Fibroblast of lung (primary cell): ENCODE measurements around the gene MRM3. TPM values are rescaled to one million over a fixed set of nuclear protein-coding genes. Genes with fewer than 3 reads are reported as not detected.
A peak's percentile ranks its signal among the peaks of the same experiment; 100 is the strongest.
"Not testable (repeated sequence)": the region's sequence is repeated elsewhere in the genome, so short reads cannot be mapped to it uniquely, and the experiment has no call there.

ENCODE experiments used
- DNase-seq, 2 donors: peaks; one replicate each; pipeline versions ENCODE4 v3.0.0 to v3.0.0-alpha.2; 2010; ENCODE audit warnings: low read depth in 2 of 2
- H2AFZ ChIP-seq: 2 replicates; pipeline ENCODE4 v1.5.1; 2012; ENCODE audit warnings: low read length, control low read depth, inconsistent platforms
- H3K27ac ChIP-seq: 2 replicates; pipeline ENCODE4 v1.5.1; 2011; ENCODE audit warnings: low read length, control low read depth; ENCODE audit not compliant: insufficient read depth
- H3K27me3 ChIP-seq: 2 replicates; pipeline ENCODE4 v1.5.1; 2011; ENCODE audit warnings: mild to moderate bottlenecking, low read length; ENCODE audit not compliant: control insufficient read depth, insufficient read depth
- H3K36me3 ChIP-seq: 2 replicates; pipeline ENCODE4 v1.5.1; 2011; ENCODE audit warnings: low read length; ENCODE audit not compliant: control insufficient read depth, insufficient read depth
- H3K4me1 ChIP-seq: 2 replicates; pipeline ENCODE4 v1.5.1; 2011; ENCODE audit warnings: low read length; ENCODE audit not compliant: control insufficient read depth, insufficient read depth; ENCODE audit errors: extremely low read depth
- H3K4me2 ChIP-seq: 2 replicates; pipeline ENCODE4 v1.5.1; 2011; ENCODE audit warnings: low read length, control low read depth; ENCODE audit not compliant: insufficient read depth; ENCODE audit errors: extremely low read depth
- H3K4me3 ChIP-seq, 4 experiments: fragments of 200-600 bp in 1 of 4; sonication (generic) in 1 of 4; replicated peaks in 1 of 4; 2 replicates each; pipeline ENCODE4 v1.5.1; 2011 to 2016; ENCODE audit warnings: low read length in 4 of 4, low read depth in 3 of 4, mild to moderate bottlenecking in 3 of 4, control low read depth in 2 of 4, inconsistent platforms in 1 of 4, mixed read lengths in 1 of 4; ENCODE audit not compliant: insufficient read depth in 1 of 4; ENCODE audit errors: control extremely low read depth in 1 of 4
- H3K79me2 ChIP-seq: 2 replicates; pipeline ENCODE4 v1.5.1; 2012; ENCODE audit warnings: mild to moderate bottlenecking, low read length, inconsistent platforms; ENCODE audit not compliant: control insufficient read depth, insufficient read depth
- H3K9ac ChIP-seq: 2 replicates; pipeline ENCODE4 v1.5.1; 2011; ENCODE audit warnings: mild to moderate bottlenecking, low read length, control low read depth; ENCODE audit not compliant: insufficient read depth
- H3K9me3 ChIP-seq: 2 replicates; pipeline ENCODE4 v1.5.1; 2012; ENCODE audit warnings: low read depth, low read length; ENCODE audit not compliant: control insufficient read depth, insufficient read depth
- H4K20me1 ChIP-seq: 2 replicates; pipeline ENCODE4 v1.5.1; 2011; ENCODE audit warnings: low read length; ENCODE audit not compliant: control insufficient read depth, insufficient read depth; ENCODE audit errors: extremely low read depth
- EZH2 ChIP-seq: IDR thresholded peaks from 2 replicates; pipeline ENCODE4 v1.5.1; 2012; ENCODE audit warnings: low read length, control low read depth, mild to moderate bottlenecking; ENCODE audit errors: missing control alignments
- polyA plus RNA-seq, 2 donors: library from polyadenylated mRNA; depleted of rRNA in 1 of 2; stranded (reverse) in 1 of 2; unstranded in 1 of 2; fragments of >200 nt; gene quantifications; 2 replicates each; pipeline ENCODE4 v1.2.1, GENCODE V29; 2011 to 2012; ENCODE audit warnings: missing spikeins in 1 of 2
- total RNA-seq: library from RNA; depleted of rRNA; stranded (reverse); fragments of >200 nt; gene quantifications from 2 replicates; pipeline ENCODE4 v1.2.1, GENCODE V29; 2014
- TF ChIP-seq, protein P1 (sequence below), 2 donors: IDR thresholded peaks in 1 of 2; conservative IDR thresholded peaks in 1 of 2; 1 replicate in 1 of 2; 2 replicates in 1 of 2; pipeline ENCODE4 v1.5.1; 2011 to 2012; ENCODE audit warnings: low read length in 2 of 2, control low read depth in 1 of 2, inconsistent platforms in 1 of 2, low read depth in 1 of 2, mild to moderate bottlenecking in 1 of 2

Gene MRM3
- total and polyA plus RNA-seq, 2 donors (not counting 1 experiment from before 2014, with no cell fraction given) = 10.4 to 21.1 TPM

- peak; percentile 68 to 73 for DNase-seq
- Histone ChIP-seq H3K9me3 (no peaks in the 10 kb centered on the region), H3K4me2 (peak overlapping the region; percentile 90), H3K4me1 (peaks cover 4% of the 10 kb centered on the region), H3K79me2 (peaks cover 29% of the 10 kb centered on the region), H4K20me1 (no peaks in the 10 kb centered on the region), H3K27ac (peak overlapping the region; percentile 80), H3K27me3 (no peaks in the 10 kb centered on the region), H2AFZ (peak overlapping the region; percentile 88), H3K9ac (peak overlapping the region; percentile 73), H3K4me3 (peak overlapping the region; percentile 75 to 89 (median 80)), H3K36me3 (peaks cover 3% of the 10 kb centered on the region)
- TF ChIP-seq, protein P1, sequence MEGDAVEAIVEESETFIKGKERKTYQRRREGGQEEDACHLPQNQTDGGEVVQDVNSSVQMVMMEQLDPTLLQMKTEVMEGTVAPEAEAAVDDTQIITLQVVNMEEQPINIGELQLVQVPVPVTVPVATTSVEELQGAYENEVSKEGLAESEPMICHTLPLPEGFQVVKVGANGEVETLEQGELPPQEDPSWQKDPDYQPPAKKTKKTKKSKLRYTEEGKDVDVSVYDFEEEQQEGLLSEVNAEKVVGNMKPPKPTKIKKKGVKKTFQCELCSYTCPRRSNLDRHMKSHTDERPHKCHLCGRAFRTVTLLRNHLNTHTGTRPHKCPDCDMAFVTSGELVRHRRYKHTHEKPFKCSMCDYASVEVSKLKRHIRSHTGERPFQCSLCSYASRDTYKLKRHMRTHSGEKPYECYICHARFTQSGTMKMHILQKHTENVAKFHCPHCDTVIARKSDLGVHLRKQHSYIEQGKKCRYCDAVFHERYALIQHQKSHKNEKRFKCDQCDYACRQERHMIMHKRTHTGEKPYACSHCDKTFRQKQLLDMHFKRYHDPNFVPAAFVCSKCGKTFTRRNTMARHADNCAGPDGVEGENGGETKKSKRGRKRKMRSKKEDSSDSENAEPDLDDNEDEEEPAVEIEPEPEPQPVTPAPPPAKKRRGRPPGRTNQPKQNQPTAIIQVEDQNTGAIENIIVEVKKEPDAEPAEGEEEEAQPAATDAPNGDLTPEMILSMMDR (conservative IDR thresholded peaks at IDR 0.05 in 1 of 2, IDR thresholded peaks at IDR 0.05 in 1 of 2; ENCODE audit: low read depth in 1 of 2, low read length in 2 of 2) = no peak
- no peak for TF ChIP-seq EZH2
Measured at GRCh38 chr17:752620-753219, 29.4 kb upstream of the MRM3 start.

GRCh38 chr17:753418-753817, 28.7 kb upstream of the MRM3 start:
- no peak overlapping the region for H3K4me2 ChIP-seq
- H3K4me1 ChIP-seq = peaks cover 4% of the 10 kb centered on the region
- H4K20me1 ChIP-seq = no peaks in the 10 kb centered on the region
- DNase-seq = no peak
- H3K79me2 ChIP-seq = peaks cover 26% of the 10 kb centered on the region
- H3K36me3 ChIP-seq = no peaks in the 10 kb centered on the region
- TF ChIP-seq, protein P1 (conservative IDR thresholded peaks at IDR 0.05 in 1 of 2, IDR thresholded peaks at IDR 0.05 in 1 of 2; ENCODE audit: low read depth in 1 of 2, low read length in 2 of 2) = no peak
- TF ChIP-seq EZH2 = no peak
- H3K9ac ChIP-seq = no peak overlapping the region
- no peaks in the 10 kb centered on the region for H3K27me3 ChIP-seq
- H3K9me3 ChIP-seq = no peaks in the 10 kb centered on the region
- no peak overlapping the region for H3K27ac ChIP-seq
- no peak overlapping the region for H3K4me3 ChIP-seq
- H2AFZ ChIP-seq = no peak overlapping the region

- H2AFZ ChIP-seq, H3K9ac ChIP-seq, H3K4me3 ChIP-seq, H3K27ac ChIP-seq, H3K36me3 ChIP-seq, DNase-seq, H3K9me3 ChIP-seq, H3K27me3 ChIP-seq, H3K4me1 ChIP-seq, H3K4me2 ChIP-seq, H4K20me1 ChIP-seq: not testable (repeated sequence)
- H3K79me2 ChIP-seq = peaks cover 12% of the 10 kb centered on the region
Measured at GRCh38 chr17:755319-755961, 26.7 kb upstream of the MRM3 start.

DNA sequence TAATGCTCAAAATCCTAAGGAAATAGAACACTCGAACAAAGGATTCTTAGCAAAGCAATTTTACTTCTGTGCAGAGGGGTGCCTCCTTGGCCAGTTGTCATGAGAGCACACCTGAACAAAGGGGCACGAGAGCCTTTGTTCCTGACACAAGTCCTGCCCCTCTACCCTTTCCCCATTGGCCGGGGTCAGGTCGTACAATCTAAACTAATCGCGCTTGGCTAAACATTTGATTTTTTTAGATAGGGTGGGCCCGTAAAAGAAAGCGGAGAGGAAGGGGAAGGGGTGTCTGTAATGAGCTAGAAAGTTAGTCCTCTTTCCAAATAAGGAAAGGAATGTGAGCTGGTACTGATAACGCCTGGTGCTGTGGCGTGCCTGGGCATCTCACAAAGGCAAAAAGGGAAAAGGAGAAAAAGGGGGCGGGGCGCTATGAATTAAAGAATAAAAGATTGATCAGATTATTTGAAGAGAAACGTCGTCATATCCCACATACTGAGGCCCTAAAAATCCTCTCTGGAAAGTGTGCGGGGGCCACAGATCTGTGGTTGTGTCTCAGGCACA, 26.1 kb upstream of the MRM3 start:
- H3K4me1 ChIP-seq, H3K4me2 ChIP-seq, DNase-seq, H3K9ac ChIP-seq, H3K9me3 ChIP-seq, H3K36me3 ChIP-seq, H2AFZ ChIP-seq, H3K4me3 ChIP-seq, H4K20me1 ChIP-seq, H3K27me3 ChIP-seq, H3K79me2 ChIP-seq, H3K27ac ChIP-seq: not testable (repeated sequence)
